GM23248 (cell line): ENCODE results near the gene AP2A2.

Source experiments
- EZH2 ChIP-seq: fragments of 200-600 bp; sonication (generic); IDR thresholded peaks from 2 replicates; pipeline ENCODE4 v1.6.1; 2018; ENCODE audit warnings: antibody characterized with exemption, mild to moderate bottlenecking; ENCODE audit not compliant: insufficient read depth, poor library complexity, severe bottlenecking
- EZH2phosphoT487 ChIP-seq: fragments of 200-600 bp; sonication (generic); IDR thresholded peaks from 2 replicates; pipeline ENCODE4 v1.6.1; 2018; ENCODE audit warnings: antibody characterized with exemption, moderate library complexity, mild to moderate bottlenecking, low read depth; ENCODE audit not compliant: insufficient read depth

DNA sequence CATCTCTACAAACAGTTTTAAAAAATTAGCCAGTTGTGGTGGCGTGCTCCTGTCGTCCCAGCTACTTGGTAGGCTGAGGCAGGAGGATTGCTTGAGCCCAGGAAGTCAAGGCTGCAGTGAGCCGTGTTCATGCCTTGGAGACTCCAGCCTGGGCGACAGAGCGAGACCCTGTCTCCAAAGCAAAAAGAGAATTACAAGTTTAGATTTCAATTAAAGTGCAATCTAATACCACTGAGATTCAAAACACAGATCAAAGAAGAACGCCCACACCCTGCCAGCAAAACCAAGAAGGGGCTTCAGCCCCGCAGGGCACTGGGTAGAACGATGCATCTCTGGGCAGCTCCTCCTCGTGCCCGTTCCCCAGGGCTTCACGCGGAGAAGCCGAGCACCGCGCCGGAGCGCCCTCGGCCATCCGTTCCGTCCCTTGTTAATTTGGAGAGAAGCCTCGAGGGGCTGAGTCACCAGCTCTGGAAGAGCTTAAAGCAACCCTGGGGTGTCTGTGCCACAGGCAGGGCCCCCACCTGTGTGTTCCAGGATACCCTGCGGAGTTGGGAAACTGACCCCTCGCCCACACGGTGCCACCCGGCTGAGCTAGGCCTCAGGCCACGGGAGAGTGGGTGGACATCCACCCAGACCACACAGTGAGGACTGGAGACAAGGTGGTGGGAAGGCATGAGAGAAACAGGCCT, 47.0 kb downstream of the AP2A2 start:
- TF ChIP-seq EZH2phosphoT487 (no peak), EZH2 (no peak)
